Measurements from ENCODE around the gene JMJD1C.
"Not testable (repeated sequence)": the region's sequence is repeated elsewhere in the genome, so short reads cannot be mapped to it uniquely, and the experiment has no call there.

Gene JMJD1C

DNA sequence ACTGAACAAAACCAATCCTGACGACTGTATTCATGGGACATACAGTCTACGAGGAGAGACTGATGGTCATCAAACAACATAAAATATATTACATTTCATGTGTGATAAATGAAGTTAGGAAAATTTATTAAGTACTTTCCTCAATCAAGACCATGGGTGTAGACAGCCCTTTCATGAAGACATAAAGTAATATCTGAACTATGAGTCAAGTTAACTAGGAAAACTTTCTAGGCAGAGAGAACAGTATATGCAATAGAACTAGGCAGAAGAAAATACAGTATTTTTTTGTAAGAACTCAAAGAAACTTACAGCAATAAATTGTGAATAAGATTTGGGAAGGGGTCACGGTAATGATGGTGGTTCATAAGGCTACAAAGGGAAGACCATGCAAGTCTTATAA lies 112.8 kb downstream of the JMJD1C start:
- no peak for DNase-seq (ENCODE audit: low spot score)

DNA sequence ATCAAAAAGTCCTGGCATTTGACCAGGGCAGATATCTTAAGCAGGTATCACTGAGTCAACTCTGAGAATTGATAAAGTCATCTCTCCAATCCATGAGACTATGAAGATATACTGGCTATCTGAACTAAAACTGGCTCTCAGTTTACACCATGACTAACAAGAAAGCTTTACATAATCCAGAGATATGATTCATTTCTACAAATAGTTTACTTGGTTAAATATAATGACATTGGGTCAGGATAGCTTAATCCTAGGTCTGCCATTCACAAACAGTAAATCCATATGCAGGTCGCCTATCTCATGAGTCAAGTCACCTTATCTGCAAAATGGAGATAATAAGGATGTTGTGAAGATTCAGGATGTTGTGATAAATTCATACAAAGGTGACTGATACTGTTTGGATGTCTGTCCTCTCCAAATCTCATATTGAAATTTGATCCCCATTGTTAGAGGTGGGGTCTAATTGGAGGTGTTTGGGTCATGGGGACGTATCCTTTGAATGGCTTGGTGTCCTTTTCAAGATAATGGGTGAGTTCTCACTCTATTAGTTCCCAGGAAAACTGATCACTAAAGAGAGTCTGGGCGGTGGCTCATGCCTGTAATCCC lies 117.4 kb downstream of the JMJD1C start:
- no peak for DNase-seq (ENCODE audit: low spot score)

DNA sequence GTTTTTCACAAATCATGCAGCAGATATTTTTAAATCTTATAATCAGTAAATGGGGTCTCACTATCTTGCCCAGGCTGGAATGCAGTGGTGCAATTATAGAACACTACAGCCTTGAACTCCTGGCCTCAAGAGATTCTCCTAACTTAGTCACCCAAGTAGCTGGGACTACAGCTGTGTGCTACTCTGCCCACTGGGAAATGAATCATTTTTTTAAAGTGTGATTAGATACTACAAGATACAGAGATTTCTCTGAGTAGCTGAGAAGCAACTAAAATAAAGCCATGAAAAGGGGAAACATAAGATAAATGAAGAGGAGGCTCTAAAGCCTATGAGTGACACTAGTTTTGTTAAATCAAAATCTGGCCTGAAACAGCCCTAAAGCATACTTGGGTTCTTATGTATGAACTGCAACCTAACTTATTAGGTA lies 119.7 kb downstream of the JMJD1C start:
- DNase-seq (ENCODE audit: low spot score) = no peak

DNA sequence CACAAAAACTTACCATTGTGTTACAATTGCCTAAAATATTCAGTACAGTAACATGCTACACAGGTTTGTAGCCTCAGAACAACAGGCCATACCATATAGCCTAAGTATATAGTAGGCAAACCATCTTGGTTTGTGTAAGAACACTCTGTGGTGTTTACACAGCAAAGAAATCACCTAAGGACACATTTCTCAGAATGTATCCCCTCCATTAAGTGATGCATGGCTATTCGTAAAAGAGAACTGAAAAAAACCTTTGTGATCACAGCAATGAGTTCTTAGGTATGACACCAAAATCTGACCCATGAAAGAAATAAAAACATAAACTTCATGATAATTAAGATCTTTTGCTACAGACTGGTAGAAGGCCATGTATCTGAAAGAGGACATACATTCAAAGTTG lies 121.5 kb downstream of the JMJD1C start:
- DNase-seq (ENCODE audit: low spot score) = no peak

DNA sequence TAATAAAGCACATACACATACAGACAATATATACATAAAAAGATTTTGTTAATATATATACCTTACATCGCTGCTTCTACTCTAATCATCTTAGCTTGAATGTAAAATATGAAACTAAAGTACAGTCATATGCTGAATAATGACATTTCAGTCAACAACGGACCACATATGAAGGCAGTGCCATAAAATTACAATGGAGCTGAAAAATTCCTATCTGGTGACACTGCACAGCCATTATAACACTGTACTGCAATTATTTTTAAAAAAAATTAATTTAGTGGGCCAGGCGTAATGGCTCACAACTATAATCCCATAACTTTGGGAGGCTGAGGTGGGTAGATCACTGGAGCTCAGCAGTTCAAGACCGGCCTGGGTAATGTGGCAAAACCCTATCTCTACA lies 122.3 kb downstream of the JMJD1C start:
- no peak for DNase-seq (ENCODE audit: low spot score)

DNA sequence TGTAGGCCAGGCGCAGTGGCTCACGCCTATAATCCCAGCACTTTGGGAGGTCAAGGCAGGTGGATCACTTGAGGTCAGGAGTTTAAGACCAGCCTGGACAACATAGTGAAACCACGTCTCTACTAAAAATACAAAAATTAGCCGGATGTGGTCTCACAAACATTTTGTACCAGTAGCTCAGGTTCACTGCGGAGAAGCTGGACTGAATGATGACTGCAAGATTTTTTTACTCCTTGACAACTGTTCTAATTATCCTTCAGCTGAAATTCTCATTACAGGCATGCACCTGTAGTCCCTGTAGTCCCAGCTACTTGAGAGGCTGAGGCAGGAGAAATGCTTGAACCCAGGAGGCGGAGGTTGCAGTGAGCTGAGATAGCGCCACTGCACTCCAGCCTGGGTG lies 126.1 kb downstream of the JMJD1C start:
- DNase-seq (ENCODE audit: low spot score) = not testable (repeated sequence)

DNA sequence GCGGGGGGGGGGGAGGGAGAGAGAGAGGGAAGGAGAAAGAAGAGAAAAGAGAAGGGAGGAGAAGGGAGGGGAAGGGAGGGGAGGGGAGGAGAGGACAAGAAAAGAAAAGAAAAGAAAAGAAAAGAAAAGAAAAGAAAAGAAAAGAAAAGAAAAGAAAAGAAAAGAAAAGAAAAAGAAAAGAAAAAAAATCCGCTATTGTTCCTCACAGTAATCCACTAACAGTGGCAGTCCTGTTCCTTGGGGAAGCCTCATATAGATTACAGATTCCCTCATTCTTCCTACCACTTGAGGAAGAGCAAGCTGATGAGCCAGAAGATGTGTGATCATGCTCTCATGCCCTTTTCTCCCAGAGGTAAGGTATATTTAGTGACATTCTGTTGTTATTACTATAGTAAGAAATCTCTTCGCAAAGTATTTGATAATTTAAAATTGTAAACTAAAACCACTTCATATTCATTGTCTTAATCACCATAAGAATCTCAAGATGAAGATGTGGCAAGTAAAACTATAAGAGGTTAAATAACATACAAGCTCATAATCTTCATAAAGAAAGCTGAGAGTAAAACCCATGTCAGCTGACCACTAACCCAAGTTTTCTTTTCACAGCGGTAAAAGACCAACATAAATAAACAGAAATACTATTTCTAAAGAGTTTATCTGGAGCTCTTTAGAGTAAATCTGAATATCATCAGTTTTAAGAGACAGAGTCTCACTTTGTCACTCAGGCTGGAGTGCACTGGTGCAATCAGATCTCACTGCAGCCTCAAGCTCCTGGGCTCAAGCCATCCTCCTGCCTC lies 128.1 kb downstream of the JMJD1C start:
- no peak for DNase-seq (ENCODE audit: low spot score)

DNA sequence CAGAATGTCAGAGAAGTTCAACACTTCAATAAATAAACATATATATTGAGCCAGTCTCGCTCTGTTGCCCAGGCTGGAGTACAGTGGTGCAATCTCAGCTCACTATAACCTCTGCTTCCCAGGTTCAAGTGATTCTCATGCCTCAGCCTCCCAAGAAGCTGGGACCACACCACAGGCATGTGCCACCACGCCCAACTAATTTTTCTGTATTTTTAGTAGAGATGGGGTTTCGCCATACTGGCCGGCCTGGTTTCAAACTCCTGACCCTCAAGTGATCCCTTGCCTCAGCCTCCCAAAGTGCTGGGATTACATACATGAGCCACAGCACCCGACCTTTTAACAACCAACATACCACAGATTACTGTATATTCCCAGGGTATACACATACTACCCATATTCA lies 134.2 kb downstream of the JMJD1C start:
- no peak for DNase-seq (ENCODE audit: low spot score)

DNA sequence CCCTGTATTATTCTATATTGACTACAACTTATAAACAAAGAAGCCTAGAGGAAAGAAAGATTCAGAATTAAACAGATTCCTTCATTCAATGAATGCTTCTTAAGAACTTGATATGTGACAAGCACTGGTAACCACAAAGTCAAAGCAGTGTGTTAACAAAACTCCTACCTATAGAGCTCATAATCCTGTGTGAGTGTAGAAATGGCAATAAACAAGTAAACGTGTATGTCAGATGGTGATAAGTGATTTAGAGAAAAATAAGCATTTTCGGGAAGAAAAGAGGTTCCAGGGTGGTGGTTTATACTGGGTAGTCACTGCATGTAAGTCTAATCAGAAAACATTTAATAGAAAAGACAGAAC lies 141.3 kb downstream of the JMJD1C start:
- no peak for DNase-seq (ENCODE audit: low spot score)

DNA sequence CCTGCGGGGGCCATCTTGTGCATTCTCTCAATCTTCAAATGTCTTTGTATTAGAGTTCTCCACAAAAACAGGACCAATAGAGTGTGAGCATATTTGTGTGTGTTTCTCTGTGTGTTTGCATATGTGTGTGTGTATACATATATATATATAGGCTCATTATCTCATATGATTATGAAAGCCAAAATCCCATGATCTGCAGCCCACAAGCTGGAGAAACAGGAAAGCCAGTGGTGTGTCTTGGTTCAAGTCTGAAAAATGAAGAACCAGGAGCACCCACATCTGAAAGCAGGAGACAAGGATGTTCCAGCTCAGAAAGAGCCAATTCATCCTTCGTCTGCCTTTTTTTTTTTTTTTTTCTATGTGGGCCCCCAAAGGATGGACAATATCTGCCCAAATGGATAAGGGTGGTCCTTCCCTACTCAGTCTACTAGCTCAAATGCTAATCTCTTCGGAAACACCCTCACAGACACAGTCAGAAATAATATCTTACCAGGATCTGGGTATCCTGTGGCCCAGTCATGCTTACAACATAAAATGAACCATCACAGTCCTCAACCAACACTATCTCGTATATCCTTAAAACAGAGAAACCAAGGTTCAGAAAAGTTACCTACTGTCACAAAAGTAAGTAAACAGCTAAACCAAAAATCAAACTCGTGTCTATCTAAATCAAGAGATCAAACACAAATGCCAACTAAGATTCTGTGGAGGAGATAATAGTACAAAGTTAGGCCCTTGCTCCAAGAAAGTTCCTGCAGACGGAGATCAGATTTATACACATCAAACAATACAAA lies 141.9 kb downstream of the JMJD1C start:
- no peak for DNase-seq (ENCODE audit: low spot score)

DNA sequence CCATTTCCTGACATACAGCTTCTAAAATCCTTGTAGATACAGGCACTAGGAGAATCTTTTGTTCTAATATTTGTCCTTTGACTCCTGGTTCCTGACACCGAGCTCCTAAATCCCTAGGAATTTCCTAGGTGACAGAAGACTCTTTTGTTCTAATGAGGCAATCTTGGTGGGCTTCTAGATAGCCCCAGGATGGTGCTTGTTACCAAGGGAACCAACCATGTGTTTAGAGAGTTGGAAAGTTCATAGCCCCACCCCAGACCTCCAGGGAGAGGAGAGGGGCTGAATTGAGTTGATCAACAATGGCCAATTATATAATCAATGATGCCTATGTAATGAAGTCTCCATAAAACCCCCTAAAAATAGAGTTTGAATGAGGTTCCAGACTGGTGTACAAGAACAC lies 145.1 kb downstream of the JMJD1C start:
- DNase-seq (ENCODE audit: low spot score) = no peak

DNA sequence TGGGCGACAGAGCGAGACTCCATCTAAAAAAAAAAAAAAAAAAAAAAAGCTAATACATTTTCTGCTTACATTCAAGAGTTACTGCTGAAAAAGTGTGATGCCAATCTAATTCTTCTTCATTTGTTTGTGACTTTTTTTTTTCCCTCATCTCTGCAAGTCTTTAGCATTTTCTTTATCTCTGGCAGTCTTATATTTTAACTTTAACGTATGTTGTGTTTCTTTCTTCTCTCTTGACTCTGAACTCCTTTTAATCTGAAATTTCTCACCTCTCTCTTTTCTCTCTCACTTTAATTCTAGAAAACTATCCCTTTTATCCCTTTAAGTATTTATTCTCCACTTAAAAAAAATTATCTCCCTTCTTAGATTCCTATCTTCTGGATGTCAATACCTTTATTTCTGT lies 146.5 kb downstream of the JMJD1C start:
- no peak for DNase-seq (ENCODE audit: low spot score)

DNA sequence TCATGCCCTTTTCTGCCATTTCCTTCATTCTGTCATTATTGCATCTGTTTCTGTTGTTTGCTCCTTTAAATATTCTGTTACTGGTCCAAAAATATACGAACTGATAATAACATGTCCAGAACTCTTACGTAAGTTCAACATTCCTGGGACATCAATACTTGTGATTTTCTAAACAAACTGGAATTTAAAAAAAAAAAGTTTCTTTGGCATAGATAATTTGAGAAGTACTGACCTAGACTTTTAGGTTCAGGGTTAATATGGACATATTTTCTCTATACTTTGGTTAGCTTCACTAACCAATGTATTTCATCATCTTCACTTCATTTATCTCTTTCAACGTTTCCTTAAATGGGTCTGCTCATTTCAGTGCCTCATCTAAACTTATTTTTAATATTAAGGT lies 147.3 kb downstream of the JMJD1C start:
- DNase-seq (ENCODE audit: low spot score) = no peak

DNA sequence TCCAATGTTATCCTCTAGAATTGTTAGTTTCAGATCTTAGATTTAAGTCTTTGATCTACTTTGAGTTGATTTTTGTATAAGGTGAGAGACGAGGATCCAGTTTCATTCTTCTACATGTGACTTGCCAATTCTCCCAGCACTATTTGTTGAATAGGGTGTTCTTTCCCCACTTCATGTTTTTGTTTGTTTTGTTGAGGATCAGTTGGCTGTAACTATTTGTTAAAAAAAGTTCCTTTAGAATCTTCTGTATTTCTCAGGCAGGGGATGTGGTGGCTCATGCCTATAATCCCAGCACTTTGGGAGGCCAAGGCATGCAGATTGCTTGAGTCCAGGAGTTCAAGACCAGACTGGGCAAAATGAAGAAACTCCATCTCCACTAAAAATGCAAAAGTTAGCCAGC lies 151.8 kb downstream of the JMJD1C start:
- DNase-seq (ENCODE audit: low spot score) = no peak

DNA sequence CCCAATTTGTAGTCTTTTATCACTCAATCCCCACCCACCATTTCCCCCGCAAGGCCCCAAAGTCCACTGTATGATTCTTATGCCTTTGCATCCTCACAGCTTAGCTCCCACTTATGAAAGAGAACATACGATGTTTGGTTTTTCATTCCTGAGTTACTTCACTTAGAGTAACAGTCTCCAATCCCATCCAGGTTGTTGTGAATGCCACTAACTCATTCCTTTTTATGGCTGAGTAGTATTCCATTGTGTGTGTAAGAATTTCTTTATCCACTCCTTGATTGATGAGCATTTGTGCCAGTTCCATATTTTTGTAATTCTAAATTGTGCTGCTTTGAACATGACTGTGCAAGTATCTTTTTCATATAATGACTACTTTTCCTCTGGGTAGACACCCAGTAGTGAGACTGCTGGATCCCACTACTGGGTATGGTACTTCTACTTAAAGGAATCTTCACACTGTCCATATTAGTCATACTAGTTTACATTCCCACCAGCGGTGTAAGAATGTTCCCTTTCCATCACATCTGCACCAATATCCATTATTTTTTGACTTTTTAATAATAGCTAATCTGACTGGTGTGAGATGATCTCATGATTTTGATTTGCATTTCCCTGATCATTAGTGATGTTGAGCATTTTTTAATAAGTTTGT lies 152.6 kb downstream of the JMJD1C start:
- no peak for DNase-seq (ENCODE audit: low spot score)

DNA sequence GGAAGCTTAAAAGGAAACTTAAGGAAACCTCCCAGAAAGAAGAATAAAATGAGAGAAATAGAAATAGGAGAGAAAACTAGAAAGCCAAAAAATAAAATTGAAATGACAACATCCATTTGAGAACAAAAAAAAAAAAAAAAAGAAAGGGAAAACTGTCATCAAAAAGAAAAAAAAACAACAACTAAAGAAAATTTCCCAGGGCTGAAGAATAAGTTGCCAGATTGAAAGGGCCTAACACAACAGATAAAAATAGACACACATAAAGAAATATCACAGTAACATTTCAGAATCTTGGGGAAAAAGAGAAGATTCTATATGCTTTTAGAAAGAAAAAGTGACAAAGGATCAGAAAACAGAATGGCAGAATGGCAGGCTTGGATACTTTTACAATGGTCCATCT lies 157.1 kb downstream of the JMJD1C start:
- no peak for DNase-seq (ENCODE audit: low spot score)

DNA sequence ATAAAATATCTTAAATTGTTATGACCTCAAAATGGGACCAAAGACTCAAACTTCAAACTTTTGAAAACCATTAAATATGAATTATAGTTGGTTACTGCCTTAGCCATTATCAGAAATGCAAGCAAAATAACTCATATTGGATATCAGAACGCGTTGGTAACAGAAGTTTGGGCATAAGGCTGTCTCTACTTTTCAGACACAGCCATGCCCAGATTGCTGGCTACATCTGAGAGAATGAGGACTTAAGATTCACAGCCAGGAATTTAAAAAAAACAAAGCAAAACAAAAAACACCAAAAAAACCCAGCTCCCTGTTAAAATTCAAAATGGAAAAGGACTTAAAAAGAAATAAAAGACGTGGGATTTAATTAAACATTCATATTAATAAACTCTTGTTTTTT lies 161.6 kb downstream of the JMJD1C start:
- DNase-seq (ENCODE audit: low spot score) = no peak

DNA sequence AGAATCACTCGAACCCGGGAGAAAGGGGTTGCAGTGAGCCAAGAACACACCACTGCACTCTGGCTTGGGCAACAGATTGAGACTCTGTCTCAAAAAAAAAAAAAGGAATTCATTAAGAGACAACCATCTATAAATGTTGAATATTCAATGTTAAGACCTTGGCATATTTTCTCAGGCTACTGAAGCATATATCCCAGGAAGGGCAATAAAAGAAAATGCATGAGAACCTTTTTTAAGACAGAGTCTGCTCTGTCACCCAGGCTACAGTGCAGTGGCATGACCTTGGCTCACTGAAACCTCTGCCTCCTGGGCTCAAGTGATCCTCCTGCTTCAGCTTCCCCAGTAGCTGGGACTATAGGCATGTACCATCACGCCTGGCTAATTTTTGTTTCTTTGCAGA lies 165.0 kb downstream of the JMJD1C start:
- DNase-seq (ENCODE audit: low spot score) = no peak

DNA sequence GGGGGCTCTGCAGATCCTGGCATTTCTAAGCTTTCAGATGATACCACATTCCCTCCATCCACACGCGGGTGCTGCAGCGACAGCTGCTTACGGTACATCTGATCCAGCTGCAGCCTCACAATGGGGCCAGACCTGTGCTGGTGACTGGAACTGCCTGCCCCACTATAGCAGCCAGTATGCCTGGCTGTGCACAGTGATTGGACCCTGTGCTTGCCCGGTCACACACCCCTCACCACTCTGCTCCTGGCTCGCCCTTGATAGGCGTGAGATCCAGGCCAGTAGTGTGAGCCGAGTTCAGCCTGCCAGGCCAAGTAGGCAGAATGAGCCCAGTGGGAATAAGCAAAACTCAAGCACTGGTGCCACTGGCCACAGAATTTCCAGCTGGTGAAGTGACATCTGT lies 167.8 kb downstream of the JMJD1C start:
- DNase-seq (ENCODE audit: low spot score) = no peak

DNA sequence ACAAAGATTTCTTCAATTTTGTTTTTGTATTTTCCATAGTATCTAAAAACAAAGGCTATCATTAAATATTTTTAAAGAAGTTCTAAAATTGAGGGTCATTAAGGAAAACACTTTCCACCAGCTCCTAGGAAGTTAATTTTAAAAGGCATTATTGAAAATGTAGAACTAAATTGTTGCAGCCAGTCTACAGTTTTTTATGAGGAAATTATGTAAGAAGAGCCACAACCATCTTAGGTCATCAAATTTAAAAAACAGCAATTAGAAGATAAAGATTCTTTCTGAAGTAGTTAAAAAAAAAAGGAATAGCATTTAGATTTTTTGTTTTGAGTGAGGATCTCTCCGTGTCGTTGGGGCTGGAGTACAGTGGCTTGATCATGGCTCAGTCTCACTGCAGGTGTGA lies 171.0 kb downstream of the JMJD1C start:
- DNase-seq (ENCODE audit: low spot score) = no peak

DNA sequence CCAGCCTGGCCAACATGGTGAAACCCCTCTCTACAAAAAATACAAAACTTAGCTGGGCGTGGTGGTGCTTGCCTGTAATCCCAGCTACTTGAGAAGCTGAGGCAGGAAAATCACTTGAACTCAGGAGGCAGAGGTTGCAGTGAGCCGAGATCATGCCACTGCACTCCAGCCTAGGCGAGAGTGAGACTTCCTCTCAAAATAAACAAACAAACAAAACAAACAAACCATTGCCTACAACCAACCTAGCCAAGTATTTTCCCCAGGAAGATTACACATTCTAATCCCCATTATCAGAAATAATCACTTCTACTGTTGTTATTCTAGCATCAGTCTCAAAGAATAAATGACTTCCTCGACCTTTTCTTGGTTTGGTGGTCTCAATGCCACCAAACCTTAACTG lies 172.9 kb downstream of the JMJD1C start:
- DNase-seq (ENCODE audit: low spot score) = not testable (repeated sequence)

DNA sequence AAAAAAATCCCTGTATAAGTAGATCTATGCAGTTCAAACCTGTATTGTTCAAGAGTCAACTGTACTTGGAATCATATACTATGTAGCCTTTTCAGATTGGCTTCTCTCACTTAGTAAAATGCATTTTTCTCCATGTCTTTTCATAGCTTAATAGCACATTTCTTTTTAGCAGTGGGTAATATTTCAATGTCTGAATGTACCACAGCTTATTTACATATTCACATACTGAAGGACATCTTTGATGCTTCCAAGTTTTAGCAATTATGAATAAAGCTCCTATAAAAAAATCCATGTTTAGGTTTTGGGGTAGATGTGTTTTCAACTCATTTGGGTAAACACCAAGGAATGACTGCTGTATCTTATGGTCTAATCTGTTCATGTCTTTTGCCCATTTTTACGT lies 177.6 kb downstream of the JMJD1C start:
- DNase-seq (ENCODE audit: low spot score) = no peak

DNA sequence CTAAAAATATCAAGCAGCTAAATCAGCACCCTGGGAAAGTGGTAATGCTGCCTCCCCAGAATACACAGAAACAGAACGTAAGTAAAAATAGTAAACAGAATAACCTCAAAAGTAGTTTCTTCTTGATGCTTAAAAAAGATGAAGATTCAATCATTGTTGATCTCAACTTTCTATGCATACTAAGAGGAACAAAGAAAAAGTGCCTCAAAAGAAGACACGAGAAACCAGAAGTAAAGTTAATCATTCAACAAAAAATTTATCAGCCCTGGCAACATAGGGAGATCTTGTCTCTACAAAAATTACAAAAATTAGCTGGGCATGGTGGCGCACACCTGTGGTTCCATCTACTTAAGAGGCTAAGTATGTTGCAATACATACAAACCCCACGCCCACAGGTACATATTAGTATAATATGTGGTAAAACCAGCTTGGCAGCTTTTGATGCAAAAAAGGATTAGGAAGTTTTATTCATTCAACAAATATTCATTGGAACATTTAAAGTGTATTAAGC lies 179.0 kb downstream of the JMJD1C start:
- DNase-seq (ENCODE audit: low spot score) = no peak
